ENCODE data around the gene CFAP210.
A peak's percentile ranks its signal among the peaks of the same experiment; 100 is the strongest.

The CFAP210 gene

DNA sequence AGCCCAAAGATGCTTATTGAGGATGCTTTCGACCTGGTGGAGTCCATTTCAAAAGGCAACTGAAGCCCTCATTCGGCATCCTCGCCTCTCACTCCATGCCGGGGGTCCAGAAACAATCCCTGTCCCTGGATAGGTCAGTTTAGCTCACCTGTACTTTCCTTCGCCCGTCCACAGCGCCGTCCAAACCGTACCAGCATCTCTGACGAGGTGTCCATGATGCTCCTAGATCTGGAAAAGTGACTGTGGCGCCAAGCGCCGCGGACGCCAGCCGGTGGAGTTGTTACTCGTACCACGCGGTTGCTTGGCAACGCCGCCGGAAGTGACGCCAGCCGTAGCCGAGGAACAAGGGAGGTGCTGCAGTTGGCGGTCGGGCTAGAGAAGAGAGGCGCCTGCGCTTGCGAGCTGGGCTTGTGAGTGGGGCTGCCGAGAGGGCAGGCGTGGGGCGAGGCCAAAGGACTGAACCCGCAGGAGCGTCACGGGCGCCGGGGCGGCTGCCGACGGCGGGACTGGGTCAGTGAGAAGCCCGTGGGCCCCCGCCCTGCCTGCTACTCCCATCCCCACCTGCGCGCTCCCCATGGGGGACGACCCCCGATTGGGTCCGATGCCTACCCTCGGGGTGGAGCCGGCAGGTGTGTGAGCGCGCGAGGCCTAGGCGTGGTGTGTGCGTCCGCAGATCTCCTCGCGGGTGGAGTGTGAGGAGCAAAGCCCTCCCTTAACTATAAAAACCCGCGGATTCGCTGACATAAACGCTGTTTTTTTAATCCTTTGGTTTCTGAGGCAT is at the start of gene CFAP210, which contains the start of gene PHOSPHO2:
CFAP210 (minus strand) TSS at position 293 of the 781 bp plus-strand sequence; CDS start at position 215, 78 bp downstream.
PHOSPHO2 (plus strand) TSS at position 357 of the 781 bp plus-strand sequence. CDS start 6,503 bp downstream, outside the sequence.
- peak; percentile 97 to 98 for DNase-seq

DNA sequence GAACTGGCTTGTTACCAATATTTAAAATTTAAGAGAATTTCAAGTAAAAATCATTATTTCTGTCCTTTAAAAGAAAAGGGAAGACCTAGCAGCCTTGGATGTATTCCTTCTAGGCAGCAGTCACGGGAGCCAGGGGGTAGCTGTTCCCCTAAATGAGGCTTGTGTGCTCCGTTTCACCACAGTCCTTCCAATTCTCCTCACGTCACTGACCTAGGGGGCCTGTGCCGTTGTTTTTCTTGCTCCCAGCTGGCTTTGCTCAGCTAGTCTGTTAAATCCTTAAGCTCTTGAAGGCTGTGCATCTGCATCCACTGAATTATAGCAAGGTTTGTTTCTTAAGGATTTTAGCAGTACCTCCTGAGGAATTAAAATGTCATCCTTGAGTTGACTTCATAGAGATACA is 49.3 kb upstream of the CFAP210 start:
- DNase-seq: no peak

- DNase-seq: no peak
Observed at GRCh38 chr2:169739351-169739750, 45.1 kb upstream of the CFAP210 start.

- DNase-seq: no peak
Observed at GRCh38 chr2:169738566-169739229, 44.5 kb upstream of the CFAP210 start.

DNA sequence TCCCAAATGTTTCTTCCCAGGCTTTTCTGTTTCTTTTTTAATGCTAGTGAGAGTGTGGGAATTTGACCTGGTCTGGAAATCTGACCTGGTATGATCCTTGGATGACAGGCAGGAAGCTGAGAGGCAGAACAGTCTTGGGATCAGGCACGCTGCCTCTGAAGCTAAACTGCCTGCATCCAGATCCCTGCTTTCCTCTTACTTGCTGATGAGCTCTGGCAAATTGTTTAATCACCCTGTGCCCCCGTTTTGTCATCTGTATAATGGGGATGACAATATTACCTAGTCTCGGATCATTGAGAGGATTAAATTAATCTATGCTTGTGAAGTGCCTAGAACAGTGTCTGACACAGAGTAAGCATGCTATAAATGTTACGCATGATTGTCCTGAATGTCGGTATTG is 42.7 kb upstream of the CFAP210 start:
- DNase-seq: no peak

- no peak for DNase-seq
Observed at GRCh38 chr2:169735623-169736022, 41.4 kb upstream of the CFAP210 start.

- no peak for DNase-seq
Observed at GRCh38 chr2:169734169-169734847, 40.1 kb upstream of the CFAP210 start.

DNA sequence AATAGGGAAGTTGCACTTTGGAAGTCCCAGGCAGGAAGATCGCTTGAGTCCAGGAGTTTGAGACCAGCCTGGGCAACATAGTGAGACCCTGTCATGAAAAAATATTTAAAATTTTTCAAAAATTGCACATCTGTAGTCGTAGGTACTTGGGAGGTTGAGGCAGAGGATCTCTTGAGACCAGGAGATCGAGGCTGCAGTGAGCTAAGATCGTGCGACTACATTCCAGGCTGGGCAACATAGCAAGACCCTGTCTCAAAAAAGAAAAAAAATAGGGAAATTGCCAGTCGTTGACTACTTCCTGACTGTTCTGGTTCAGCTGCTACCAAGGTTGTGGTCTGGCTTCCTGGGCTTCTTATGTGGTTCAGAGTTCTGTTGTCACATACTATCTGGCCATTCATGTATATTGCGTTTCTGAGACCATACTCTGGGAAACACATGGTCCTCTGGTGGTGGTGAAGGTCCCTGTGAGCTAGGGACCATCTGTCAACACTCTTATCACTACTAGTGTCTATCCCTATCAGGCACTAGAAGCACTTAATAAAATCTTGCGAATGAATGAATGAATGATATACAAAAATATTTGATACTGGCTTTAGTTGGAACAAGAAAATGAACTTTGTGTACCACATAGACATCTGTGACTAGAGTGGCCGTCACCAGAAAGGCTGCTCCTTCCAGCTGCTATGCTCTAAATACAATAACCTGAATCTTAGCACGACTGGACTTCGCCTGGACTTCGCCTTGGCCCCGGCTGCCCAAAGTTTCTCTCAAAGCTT is 38.6 kb upstream of the CFAP210 start:
- DNase-seq: no peak

- DNase-seq: no peak
Observed at GRCh38 chr2:169732075-169732474, 37.9 kb upstream of the CFAP210 start.

GRCh38 chr2:169729274-169729605 is 35.0 kb upstream of the CFAP210 start:
- no peak for DNase-seq

DNA sequence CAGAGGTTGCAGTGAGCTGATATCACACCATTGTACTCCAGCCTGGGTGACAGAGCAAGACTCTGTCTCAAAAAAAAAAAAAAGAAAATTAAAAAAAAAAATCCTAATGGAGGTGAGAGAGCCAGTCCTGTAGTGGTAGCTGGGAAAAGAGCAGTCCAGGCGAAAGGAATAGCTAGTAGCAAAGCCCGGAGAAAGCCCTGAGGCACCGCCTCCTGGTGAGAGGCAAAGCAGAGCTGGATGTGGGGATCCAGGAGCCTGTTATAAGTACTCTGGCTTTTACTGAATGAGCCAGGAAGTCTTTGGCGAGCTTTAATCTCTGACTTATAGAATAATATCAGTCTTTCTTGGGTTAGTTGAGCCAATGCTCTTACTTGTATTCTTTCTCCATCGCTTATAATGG is 32.9 kb upstream of the CFAP210 start:
- no peak for DNase-seq

DNA sequence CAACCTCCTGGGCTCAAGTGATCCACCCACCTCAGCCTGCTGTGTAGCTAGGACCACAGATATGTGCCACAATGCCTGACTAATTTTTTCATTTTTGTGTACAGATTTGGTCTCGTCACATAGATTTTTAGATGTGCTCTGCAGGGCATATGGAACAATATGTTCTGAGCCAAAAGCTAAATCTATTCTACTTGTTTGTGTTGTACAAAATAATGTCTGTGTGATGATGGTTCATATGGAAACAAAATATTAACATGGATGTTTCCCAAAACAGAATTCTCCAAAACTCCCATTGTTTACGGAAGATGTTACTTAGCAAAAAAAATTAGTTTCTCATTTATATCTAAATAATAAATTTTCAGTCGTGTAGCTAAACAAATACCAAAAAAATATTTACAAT is 26.8 kb upstream of the CFAP210 start:
- DNase-seq: no peak

DNA sequence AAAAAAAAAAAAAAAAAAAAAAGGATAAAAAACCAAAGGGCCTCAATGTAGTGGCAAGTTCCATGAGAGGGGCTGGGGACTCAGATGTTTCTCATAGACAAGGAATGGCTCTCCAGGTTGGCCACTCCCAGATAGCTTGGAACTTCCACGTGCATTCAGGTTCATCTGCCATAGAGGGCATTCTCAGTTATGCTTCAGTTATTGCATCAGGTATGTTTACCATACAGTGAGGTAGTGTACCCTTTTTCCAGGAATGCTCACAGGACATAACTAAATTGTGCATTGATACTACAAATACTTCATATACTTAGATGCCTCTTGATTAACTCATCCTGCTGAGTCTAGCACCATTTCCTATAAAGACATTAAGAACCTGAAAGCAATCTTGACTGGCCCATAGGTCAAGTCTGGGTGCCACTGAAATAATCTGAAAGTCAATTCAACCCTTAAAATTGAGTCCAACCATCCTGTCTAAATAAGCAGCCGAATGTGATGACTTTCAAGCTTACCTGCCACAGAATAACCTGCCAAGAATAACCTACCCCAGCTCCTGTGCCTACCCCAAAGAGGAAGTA is 24.8 kb upstream of the CFAP210 start:
- no peak for DNase-seq

GRCh38 chr2:169717691-169718063 is 23.5 kb upstream of the CFAP210 start:
- DNase-seq: no peak

GRCh38 chr2:169716938-169717690 is 22.9 kb upstream of the CFAP210 start:
- DNase-seq: no peak

- no peak for DNase-seq
Observed at GRCh38 chr2:169716238-169716886, 22.2 kb upstream of the CFAP210 start.

- no peak for DNase-seq
Observed at GRCh38 chr2:169715379-169716237, 21.4 kb upstream of the CFAP210 start.

DNA sequence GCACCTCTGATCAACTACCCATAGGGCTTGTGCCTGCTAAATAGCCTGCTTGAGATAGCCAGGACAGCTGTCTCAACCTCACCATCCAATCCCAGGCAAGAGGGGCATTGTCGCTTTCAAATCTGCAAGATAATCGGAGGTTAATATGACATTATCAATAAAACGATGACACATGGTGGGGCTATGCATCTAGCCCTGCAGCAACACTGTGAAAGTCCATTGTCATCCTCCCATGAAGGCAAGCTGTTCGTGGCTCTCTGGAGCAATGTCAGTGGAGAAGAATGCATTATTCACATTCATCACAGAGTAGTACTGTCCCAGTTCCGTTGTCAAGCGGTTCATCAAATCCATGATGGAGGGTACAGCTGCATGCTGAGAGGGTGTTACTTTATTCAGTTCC is 20.5 kb upstream of the CFAP210 start:
- DNase-seq: no peak

DNA sequence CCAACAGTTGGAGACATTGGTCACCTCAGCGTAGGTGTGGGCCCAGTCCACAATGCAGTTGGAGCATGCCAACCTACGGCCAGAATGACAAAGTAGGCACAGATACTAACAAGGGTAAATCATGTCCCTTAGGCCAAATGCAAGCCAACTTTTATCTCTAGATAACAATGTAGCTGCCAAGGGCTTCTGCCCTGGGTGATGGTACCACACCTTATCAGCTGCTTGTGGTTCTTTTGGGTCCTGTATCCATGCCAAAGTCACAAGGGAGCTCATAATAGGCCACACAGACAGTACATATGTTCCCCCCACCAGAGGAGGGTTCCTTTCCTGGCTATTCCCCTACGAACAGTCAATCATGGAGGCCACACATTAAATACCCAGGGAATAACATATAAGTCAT is 19.1 kb upstream of the CFAP210 start:
- DNase-seq: no peak

- no peak for DNase-seq
Observed at GRCh38 chr2:169712791-169713227, 18.6 kb upstream of the CFAP210 start.

Measured in activated CD4-positive, alpha-beta T cell treated with anti-CD3 and anti-CD28 coated beads for 4 hours (primary cell).